GM04503 (cell line): ENCODE measurements around the gene ZFP92.
"Not testable (repeated sequence)": the region's sequence is repeated elsewhere in the genome, so short reads cannot be mapped to it uniquely, and the experiment has no call there.

ENCODE experiments used
- DNase-seq: peaks from one replicate; pipeline ENCODE4 v3.0.0-alpha.2; 2012; ENCODE audit warnings: low read depth

The ZFP92 gene

GRCh38 chrX:153386097-153386496, 25.2 kb upstream of the ZFP92 start:
- no peak for DNase-seq

GRCh38 chrX:153387345-153387744, 23.9 kb upstream of the ZFP92 start:
- DNase-seq: no peak

DNA sequence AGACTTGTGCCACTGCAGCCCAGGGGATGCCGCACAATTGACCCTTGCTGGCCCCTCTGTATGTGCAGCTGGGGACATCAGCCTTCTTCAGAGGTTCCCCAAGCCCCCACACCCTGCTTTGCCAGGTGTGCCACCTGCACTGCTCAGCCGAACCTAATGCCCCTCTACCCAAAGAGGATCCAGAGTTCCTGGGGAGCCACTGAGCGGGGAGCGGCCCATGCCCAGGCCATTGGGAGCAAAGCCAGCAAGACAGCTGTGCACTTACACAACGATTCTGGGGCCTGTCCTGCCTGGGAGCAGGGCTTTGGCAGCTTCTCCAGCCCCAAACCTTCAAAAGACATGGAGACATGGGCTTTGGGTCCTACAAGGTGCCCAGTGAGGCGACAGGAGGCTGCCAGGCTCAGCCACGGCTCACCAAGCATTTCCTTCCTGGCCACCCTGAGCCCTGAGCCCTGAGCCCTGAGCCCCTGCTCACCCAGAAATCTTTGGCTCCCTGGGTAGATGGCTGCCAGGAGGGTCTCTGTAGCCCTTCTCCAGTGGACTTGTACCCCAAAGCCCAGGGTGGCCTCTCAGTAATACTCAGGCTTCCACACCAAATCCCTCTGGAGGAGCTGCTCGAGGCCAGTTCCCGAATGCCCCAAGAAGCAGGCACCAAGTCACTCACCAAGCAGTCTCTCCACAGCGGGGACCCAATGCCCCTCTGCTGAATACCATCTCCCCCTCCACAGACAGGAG, 23.1 kb upstream of the ZFP92 start:
- no peak for DNase-seq

DNA sequence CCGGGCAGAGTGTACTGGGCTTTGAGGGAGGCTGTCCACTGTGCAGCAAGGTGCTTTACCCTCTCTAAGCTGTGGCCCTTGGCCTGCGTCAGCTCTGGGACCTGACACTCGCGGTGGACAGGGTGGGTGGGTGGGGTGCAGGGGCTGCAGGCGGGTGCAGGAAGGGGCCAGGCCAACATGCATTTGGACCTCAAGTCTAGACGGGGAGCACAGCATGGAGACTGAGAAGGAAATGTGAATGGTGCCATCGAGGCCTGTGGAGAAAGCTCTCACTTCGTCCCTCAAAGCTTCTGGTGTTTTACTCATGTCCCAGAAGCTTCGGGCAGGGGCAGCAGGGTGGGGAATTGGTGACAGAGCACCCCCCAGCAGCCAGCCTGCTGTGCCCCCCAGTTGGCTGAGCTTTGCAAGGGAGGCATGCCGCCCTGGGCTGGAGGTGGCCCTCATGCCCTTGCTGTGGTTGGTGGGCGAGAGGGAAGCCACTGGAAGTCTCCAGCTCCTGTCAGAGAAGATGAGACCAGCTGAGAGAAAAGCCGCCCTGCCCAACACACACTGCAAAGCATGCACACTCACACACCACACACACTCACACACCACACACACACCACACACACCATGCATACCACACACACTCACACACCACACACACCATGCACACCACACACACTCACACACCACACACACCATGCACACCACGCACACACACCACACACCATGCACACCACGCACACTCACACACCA, 22.4 kb upstream of the ZFP92 start:
- DNase-seq: no peak

GRCh38 chrX:153389460-153389768, 21.9 kb upstream of the ZFP92 start:
- DNase-seq: not testable (repeated sequence)

- no peak for DNase-seq
These were observed 18.5 kb upstream of the ZFP92 start for GRCh38 chrX:153392642-153393321.

- DNase-seq: no peak
These were observed 16.7 kb upstream of the ZFP92 start for GRCh38 chrX:153394612-153395011.

GRCh38 chrX:153395613-153396319, 15.5 kb upstream of the ZFP92 start:
- no peak for DNase-seq

DNA sequence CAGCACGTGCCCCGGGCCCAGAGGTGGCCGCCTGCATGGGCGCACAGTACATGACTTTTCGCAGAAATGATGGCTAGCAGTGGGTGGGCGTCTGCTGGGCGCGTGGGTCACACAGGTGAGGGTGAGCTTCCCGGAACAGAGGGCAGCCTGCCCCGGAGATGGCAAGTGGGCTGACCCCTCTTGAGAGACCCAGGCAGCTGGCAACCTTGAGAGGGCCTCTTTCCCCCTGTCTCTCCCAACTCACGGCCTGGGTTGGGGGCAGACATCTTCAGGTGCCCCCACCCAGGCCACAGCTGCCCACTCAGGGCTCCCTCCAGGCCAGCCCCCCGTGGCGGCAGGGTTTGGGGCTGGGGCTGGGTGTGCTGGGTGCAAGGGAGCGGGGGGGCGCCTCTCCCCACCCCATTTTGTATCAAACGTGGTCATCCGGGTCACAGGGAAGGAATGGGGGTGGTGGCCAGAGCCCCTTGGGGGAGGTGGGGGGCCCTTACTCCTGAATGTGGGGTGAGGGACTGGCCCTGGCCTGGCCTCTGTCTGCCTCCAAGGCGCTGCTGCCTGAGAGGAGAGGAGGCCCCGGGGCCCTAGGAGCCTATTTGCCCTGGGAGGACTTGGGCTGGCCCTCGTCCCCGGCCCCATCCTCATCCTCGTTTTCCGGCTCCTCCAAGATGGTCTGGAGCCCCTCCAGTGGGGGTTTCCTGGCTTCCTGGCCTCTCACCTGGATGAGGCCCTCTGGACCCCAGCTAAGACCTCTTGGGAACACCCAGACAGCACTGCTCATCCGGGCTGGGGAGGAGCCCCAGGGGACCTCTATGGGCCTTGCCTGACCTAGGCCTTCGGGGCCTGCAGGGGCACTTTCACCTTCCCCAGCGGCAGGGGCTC, 14.7 kb upstream of the ZFP92 start:
- no peak for DNase-seq

GRCh38 chrX:153397256-153397960, 13.9 kb upstream of the ZFP92 start:
- no peak for DNase-seq

DNA sequence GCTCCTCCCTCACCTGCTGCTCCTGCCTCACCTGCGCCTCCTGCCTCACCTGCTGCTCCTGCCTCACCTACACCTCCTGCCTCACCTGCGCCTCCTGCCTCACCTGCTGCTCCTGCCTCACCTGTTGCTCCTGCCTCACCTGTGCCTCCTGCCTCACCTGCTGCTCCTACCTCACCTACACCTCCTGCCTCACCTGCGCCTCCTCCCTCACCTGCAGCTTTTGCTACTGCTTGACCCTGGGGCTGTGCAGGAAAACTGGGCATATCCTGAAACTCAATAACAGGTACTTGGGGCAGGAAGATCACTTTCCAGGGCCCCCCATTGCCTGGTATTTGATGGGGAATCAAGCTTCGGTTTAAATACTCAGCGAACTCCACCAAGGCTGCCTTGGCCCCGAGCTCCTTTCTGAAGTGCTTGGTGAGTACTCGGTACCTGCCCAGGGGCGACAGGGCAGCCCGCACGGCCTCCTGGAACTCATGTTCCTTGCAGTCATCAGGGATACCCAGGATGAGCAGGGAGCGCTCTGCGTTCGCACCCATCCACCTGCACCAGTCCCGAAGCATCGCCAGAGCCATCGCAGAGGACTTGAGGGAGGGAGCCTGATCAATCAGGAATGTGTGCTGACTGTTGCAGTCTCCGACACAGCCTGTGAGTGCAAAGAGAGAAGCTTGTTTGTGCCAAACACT, 12.9 kb upstream of the ZFP92 start:
- no peak for DNase-seq

DNA sequence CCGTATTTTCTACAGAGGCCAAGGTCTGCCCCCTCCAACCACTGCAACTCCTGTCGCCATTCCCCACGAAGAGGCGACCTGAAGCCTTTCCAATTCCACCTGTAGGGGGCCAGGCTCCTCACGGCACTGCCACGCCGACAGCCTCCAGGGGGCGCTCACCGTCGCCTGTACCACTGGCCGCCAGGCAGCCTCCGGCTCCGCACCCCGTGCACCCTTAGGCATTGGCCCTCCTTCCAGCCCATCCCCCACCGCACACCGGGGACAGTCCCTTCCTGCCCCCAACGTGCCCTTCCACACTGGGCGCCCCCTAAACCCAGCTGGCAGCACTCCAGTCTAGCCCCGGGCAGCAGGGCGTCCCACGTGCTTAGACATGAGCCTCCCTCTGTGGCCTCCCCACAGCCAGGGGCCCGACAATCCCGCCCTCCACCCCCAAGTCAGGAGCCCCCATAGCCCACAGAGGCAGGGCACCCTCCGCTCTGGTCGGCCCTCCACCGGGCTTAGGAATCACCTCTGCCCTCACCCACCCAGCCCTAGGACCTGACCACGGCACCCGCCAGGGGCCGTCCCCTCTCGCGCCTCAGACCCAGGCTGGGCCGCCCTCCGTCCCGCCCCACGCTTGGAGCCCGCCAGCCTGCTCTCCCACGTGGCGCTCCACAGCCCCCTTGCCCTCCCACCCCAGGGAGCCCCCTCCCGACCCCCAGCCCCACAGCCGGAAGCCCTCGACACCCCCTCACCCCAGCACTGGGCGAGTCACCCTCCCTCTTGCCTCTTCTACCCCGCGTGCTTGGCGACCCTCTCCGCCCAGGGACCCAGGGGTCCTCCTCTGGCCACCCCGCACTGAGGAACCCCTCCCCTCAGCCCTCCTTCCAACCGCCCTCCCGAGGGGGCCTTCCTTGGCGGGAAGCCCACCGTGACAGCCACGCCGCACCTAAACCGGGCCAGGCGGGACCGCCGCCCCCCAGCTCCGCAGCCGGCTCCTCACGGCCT, 10.8 kb upstream of the ZFP92 start:
- no peak for DNase-seq

DNA sequence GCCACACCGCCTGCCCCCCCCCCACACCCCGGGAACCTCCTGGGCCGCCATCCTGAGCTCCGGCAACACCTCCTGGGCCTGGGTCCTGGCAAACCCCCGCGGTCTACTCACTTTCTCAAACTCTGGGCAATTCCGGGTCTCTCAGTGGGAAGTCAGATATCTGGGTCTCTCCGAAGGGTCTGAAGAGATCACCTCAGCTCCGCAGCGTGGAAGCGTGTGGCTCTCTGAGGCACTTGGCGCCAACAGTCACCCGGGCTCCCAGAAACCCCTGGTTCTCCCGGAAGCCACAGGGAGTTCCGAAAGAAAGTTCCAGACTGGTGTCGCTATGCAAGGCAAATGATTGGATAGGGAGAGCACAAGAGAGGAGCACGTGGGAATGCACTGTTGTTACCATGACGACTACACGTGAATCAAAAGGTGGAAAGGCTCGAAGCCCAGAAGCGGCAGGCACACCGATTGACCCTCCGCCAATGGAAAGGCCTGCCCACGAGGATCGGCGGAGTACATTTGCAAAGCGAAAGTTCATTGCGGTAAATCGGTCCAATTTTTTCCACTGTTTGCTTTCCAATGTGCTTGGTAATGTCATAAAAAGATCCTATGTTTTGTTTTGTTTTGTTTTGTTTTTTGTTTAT, 10.0 kb upstream of the ZFP92 start, which contains the start of gene PNMA6E:
PNMA6E (minus strand) TSS at position 218 of the 632 bp plus-strand sequence. CDS start 2,501 bp downstream, outside the sequence.
- no peak for DNase-seq

DNA sequence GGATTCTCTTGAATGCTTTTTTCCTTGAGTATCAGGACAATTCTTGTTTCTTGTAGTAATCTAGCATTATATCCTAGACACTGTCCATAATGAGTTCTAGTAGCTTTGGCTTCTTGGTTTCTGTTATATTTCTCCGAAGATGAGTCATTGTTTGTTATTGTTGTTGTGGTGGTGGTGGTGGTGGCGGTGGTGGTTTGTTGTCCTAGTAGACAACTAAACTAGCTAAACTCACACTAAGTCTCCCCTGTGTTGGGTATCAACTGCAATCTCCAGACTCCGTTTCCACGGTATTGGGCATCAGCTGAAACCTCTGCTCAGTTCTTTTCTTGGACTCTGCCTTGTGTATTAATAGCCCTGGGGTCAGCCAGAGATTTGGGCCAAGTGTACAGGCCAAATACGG, 6.9 kb upstream of the ZFP92 start:
- not testable (repeated sequence) for DNase-seq

DNA sequence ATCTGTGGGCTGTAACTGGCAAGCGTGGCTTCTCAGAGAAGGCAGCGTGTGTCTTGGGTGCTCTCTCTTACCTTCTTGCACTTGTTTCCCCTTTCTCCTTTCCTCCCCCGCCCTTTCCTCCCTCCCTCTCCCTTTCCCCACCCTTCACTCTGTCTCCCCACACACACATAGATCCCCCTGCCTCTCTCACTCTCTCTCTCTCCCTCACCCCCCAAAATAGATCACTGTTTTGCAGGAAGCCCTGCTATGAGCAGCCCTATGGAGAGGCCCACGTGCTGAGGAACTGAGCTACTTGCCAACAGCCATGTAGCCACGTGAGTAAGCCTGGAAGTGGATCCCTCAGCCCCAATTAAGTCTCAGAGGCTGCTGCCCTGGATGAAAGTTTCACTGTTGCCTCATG, 5.8 kb upstream of the ZFP92 start:
- no peak for DNase-seq

DNA sequence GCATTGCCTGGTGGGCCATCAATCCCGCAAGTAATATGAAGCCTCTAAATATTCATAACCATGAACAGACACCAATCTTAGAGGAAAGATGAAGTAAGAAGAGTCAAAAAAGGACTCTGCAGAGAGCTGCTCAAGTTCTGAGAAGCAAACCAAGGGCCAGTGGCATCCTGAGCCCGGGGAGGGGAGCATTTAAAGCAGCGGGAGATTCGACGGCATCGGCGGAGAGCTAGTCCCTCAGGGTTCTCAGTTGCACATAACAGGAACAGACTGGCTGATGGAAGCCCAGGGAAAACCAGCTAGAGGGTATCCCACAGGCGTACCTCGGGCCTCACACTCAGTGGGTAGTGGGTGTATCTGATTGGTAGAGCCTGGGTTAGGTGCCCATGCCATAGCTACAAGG, 5.3 kb upstream of the ZFP92 start:
- DNase-seq: no peak

DNA sequence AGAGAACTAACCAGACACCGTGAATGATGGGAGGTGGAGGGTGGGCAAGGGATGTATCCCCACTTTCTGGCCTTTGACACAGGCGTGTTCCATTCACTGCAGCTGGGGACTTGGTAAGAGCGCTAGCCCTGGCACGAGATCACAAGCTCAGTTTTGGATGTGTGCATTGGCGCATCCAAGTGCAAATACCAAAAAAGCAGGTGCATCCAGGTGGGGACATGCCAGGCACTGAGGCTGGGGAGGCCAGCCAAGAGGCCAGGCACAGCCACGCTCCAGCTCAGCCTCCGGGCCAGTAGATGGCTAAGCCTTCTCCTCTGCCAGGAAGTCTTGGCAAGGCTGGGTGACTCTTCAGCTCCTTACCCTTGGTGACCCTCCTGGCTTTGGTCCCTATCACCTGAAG, 4.4 kb upstream of the ZFP92 start:
- no peak for DNase-seq

GRCh38 chrX:153407736-153408135, 3.5 kb upstream of the ZFP92 start:
- DNase-seq: no peak
